Right renal cortex interstitium (tissue), 3 donors: Measurements from ENCODE around the gene TSC22D4. TPM values are rescaled to one million over a fixed set of nuclear protein-coding genes. Genes with fewer than 3 reads are reported as not detected.

Source experiments
- DNase-seq, 3 donors: peaks; one replicate each; pipeline ENCODE4 v3.0.0-alpha.2; 2013; ENCODE audit warnings: low read depth in 3 of 3, low spot score in 2 of 3
- polyA plus RNA-seq, 3 donors: library from polyadenylated mRNA; unstranded; fragments of 120-200 nt; gene quantifications; one replicate each; pipeline ENCODE4 v1.2.1, GENCODE V29; 2013; ENCODE audit not compliant: insufficient read length in 3 of 3

TSC22D4 gene
- polyA plus RNA-seq, 3 donors: 28.6 to 35.0 (median 29.4) TPM

- no peak for DNase-seq
These were observed 14.7 kb upstream of the TSC22D4 start for GRCh38 chr7:100493476-100494264.

GRCh38 chr7:100492738-100493475, 13.9 kb upstream of the TSC22D4 start:
- DNase-seq: no peak

GRCh38 chr7:100491192-100491578, 12.2 kb upstream of the TSC22D4 start:
- no peak for DNase-seq

- no peak for DNase-seq
These were observed 11.6 kb upstream of the TSC22D4 start for GRCh38 chr7:100490483-100491191.

GRCh38 chr7:100489824-100490223, 10.8 kb upstream of the TSC22D4 start:
- peak; percentile 82 to 95 (median 91) for DNase-seq

GRCh38 chr7:100489121-100489520, 10.1 kb upstream of the TSC22D4 start:
- DNase-seq: no peak

DNA sequence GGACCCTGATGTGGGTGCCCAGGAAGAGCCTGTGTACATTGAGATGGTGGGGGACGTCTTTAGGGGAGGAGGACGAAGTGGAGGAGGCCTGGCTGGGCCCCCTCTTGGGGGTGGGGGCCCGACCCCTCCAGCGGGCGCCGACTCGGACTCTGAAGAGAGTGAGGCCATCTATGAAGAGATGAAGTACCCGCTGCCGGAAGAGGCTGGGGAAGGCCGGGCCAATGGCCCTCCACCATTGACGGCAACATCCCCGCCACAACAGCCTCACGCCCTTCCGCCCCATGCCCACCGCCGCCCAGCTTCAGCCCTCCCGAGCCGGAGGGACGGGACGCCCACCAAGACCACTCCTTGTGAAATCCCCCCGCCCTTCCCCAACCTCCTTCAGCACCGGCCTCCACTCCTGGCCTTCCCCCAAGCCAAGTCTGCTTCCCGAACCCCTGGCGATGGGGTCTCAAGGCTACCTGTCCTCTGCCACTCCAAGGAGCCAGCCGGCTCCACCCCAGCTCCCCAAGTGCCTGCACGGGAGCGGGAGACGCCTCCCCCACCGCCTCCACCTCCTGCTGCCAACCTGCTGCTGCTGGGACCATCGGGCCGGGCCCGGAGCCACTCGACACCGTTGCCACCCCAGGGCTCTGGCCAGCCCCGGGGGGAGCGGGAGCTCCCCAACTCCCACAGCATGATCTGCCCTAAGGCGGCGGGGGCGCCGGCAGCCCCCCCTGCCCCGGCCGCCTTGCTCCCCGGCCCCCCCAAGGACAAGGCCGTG, 9.5 kb upstream of the TSC22D4 start:
- DNase-seq: no peak

- no peak for DNase-seq
These were observed 7.9 kb upstream of the TSC22D4 start for GRCh38 chr7:100486753-100487446.

- DNase-seq: no peak
These were observed 7.2 kb upstream of the TSC22D4 start for GRCh38 chr7:100486111-100486636.

DNA sequence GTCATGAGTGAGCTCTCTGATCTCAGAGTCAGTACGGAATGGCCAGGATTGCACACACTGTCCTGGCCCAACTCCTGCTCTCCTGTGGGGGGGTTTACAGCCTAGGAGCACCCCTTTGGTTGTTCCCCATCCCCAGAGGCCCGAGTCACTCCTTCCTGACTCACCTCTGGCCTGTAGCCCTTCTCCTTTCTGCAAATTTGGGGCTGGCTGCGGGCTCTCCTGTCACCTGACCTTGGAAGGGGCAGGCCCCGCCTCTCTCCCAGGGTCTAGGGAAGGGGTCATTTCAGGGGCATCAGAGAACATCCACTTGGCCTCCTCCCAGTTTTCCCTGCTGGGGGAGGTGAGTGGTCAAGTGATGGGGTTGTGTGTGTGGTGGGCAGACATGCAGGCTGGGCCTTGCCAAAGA, 6.5 kb upstream of the TSC22D4 start:
- no peak for DNase-seq

- no peak for DNase-seq
These were observed 5.6 kb upstream of the TSC22D4 start for GRCh38 chr7:100484673-100485045.

DNA sequence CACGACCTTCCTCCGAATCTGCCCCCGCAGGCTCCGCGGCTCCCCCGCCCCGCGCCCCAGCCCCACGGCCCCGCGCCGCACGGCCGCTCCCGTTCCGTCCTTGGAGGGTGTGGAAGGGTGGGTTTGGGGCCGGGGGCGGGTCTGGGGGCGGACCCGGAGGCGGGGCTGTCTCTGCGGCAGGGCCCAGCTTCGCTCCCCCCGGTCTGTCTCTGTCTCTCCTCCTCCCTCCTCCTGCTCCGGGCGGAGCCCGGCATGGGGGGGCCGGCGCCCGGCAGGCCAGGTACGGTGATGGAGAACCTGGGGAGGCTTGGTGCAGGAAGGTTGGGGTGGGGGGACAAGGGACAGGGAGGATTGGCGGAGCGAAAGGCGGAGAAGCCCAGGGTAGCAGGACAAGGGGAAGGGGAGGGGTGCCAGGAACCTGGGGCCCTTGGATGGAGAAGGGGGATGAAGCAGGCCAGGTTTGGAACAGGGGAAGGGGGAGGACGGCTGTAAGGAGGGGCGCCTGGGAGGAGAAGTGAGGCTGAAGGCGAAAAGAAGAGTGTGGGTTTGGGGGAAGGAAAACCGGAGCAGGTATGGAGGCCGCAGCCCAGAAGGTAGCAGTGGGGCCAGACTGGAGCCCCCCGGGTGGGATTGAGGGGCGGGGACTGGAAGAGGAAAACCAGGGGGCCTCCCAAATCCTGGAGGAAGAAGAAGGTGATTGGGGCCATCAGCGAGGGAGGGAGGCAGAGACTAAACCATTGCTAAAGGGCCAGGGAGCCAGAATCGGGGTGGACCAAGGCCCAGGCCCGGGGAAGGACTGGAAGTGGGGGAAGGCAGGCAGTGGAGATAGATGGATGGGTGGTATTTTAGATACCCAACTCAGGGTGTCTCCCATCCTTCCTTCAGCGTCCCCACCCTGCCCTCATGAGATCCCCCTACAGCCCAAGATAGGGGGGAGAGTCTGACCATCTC, 5.0 kb upstream of the TSC22D4 start, which contains the start of gene NYAP1:
NYAP1 (plus strand) TSS at position 206 of the 951 bp plus-strand sequence. CDS start 1,385 bp downstream, outside the sequence.
- no peak for DNase-seq

DNA sequence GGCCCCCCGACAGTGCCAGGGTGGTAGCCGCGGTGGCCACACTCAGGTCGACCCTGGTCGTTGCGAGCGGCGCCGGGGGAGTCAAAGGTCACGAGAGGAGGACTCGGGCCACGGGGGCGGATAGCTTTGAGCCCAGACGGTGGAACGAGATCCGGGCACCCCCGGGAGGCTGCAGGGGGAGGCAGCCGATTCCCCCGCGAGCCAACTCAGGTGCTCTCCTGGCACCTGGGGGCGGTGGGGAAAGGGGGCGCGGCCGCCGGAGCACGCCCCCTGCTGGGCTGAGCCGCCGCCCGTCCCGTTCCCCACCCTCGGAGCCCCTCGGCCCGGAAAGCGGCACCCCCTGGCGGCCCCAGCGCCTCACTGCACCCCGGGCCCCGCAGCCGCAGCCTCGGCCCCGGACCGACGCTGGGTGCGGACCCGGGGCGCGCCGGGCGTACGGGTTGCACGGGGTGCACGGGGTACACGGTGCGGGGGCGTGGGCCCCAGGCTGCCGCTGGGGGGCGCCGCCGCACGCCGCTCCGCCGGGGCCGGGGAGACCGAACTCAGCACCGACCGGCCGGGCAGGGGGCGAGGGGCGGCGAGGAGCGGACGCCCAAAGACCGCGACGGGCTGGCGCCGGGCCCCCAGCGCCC, 4.2 kb upstream of the TSC22D4 start:
- no peak for DNase-seq

- DNase-seq: no peak
These were observed 3.7 kb upstream of the TSC22D4 start for GRCh38 chr7:100482728-100483089.

DNA sequence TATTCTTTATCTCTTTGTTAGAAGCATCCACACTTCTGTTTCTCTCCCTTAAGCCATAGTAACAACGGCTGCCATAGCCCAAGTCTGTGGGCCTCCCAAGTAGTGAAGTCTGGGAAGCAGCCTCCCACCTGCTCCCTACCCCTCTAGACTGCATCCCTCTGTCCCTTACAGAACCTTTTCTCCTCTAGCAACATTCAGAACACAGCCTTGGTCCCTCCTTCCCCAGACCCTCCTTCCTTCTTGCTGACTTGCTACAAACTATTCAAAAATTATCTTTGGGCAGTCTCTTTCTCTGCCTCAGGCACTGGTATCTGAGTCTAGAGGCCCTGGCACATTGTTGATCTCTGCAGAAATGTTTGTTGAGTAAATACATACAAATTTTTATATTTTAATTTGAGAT, 2.5 kb upstream of the TSC22D4 start:
- no peak for DNase-seq

DNA sequence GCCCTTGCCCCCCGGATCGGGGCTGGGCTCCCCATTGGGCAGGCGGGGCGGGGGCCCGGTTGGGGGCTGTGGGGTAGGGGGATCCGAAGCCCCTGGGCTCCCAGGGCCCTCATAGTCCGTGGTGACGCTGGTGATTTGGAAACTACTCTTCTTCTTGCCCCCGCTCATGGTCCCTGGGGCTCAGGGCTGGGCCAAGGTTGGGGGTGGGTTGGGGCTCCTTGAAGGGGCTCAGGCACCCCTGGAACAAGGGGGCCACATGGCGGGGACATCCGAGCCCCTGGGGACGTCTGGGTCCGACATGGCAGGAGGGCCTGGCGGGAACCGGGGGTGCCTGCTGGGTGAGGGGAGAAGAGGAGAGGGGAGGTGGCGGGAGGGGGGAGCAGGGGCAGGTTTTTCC, 1.1 kb downstream of the TSC22D4 start:
- no peak for DNase-seq

GRCh38 chr7:100476903-100477870, 1.8 kb downstream of the TSC22D4 start:
- no peak for DNase-seq
